B cell (primary cell): ENCODE results near the gene TLR8.

Experiments used
- EZH2 ChIP-seq: IDR thresholded peaks from 2 replicates; pipeline ENCODE4 v1.6.1; 2012; ENCODE audit warnings: borderline replicate concordance, low read depth, mild to moderate bottlenecking, moderate library complexity, low read length; ENCODE audit not compliant: insufficient read depth, poor library complexity, severe bottlenecking
- TF ChIP-seq, protein P1 (sequence below): fragments of 200-600 bp; IDR thresholded peaks from one replicate; pipeline ENCODE4 v1.8.0; 2022; ENCODE audit warnings: antibody characterized with exemption, mild to moderate bottlenecking

DNA sequence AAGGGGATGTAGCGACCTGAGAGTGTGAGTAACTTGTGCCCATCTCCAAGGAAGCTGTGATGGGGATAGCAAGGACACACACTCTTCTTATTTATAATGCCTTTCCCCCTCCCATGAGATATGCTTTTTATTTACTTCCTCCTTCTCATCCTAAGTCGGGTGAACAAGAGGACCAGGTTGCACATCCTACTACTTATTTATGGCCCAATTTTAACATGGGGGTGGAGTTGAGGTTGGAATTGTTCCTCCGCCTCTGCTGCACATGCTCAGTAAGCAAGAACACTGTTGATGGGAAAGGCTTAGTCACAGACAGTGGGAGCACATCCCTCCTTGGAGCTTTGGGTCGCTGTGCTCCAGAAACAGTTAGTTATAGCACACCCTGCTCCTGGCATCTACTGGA is 15.2 kb upstream of the TLR8 start:
- TF ChIP-seq, protein P1, sequence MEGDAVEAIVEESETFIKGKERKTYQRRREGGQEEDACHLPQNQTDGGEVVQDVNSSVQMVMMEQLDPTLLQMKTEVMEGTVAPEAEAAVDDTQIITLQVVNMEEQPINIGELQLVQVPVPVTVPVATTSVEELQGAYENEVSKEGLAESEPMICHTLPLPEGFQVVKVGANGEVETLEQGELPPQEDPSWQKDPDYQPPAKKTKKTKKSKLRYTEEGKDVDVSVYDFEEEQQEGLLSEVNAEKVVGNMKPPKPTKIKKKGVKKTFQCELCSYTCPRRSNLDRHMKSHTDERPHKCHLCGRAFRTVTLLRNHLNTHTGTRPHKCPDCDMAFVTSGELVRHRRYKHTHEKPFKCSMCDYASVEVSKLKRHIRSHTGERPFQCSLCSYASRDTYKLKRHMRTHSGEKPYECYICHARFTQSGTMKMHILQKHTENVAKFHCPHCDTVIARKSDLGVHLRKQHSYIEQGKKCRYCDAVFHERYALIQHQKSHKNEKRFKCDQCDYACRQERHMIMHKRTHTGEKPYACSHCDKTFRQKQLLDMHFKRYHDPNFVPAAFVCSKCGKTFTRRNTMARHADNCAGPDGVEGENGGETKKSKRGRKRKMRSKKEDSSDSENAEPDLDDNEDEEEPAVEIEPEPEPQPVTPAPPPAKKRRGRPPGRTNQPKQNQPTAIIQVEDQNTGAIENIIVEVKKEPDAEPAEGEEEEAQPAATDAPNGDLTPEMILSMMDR: no peak
- no peak for TF ChIP-seq EZH2
